T-helper 17 cell (primary cell): ENCODE data around the gene CYP4F3. TPM values are rescaled to one million over a fixed set of nuclear protein-coding genes. Genes with fewer than 3 reads are reported as not detected.
A peak's percentile ranks its signal among the peaks of the same experiment; 100 is the strongest.

Source experiments
- ATAC-seq: fragments of 150-1000 bp; cut with Tn5 transposase; 2 replicates; pipeline ENCODE4 v1.10.0; 2021; ENCODE audit warnings: mild to moderate bottlenecking, moderate library complexity
- DNase-seq, 3 donors: peaks; one replicate each; pipeline versions ENCODE4 v3.0.0 to v3.0.0-alpha.2; 2020 to 2021
- H3K9me3 ChIP-seq: one replicate; pipeline ENCODE4 v1.7.0; 2013; ENCODE audit warnings: low read length, mild to moderate bottlenecking; ENCODE audit not compliant: control insufficient read depth, poor library complexity, severe bottlenecking
- H3K27ac Mint-ChIP-seq: one replicate; pipeline ENCODE4 v1.8.0; 2022; ENCODE audit warnings: mild to moderate bottlenecking, moderate library complexity, mixed read lengths
- H3K27me3 Mint-ChIP-seq: one replicate; pipeline ENCODE4 v1.8.0; 2022; ENCODE audit warnings: mixed read lengths
- H3K36me3 Mint-ChIP-seq: one replicate; pipeline ENCODE4 v1.8.0; 2022; ENCODE audit warnings: low read depth, mixed read lengths
- H3K4me1 Mint-ChIP-seq: one replicate; pipeline ENCODE4 v1.8.0; 2022; ENCODE audit warnings: mild to moderate bottlenecking, mixed read lengths
- H3K4me3 Mint-ChIP-seq: one replicate; pipeline ENCODE4 v1.8.0; 2022; ENCODE audit warnings: mild to moderate bottlenecking, moderate library complexity, mixed read lengths
- total RNA-seq, 4 donors: library from RNA in 2 of 4; stranded (reverse) in 2 of 4; gene quantifications; one replicate each; pipeline ENCODE4 v1.2.3 and lab custom pipeline; 2022 to 2026

CYP4F3 gene
- total RNA-seq, 2 donors from 2014 or later: 0.22 TPM; not detected in 1

GRCh38 chr19:15684828-15685227 is 44.1 kb downstream of the CYP4F3 start:
- no peak overlapping the region for H3K27ac Mint-ChIP-seq
- DNase-seq: no peak
- H3K36me3 Mint-ChIP-seq: peaks cover 6% of the 10 kb centered on the region
- no peak overlapping the region for H3K4me3 Mint-ChIP-seq
- peaks cover 10% of the 10 kb centered on the region for H3K27me3 Mint-ChIP-seq
- no peak for ATAC-seq
- H3K4me1 Mint-ChIP-seq: no peaks in the 10 kb centered on the region
- no peaks in the 10 kb centered on the region for H3K9me3 ChIP-seq

- no peak overlapping the region for H3K4me3 Mint-ChIP-seq
- H3K9me3 ChIP-seq: no peaks in the 10 kb centered on the region
- no peaks in the 10 kb centered on the region for H3K4me1 Mint-ChIP-seq
- DNase-seq (no peak), ATAC-seq (no peak)
- H3K27ac Mint-ChIP-seq: no peak overlapping the region
- H3K36me3 Mint-ChIP-seq: no peaks in the 10 kb centered on the region
- H3K27me3 Mint-ChIP-seq: peaks cover 22% of the 10 kb centered on the region
Measured at GRCh38 chr19:15696654-15697194, 56.0 kb downstream of the CYP4F3 start.

- no peak for ATAC-seq
- no peak for DNase-seq
- H3K27me3 Mint-ChIP-seq: peaks cover 43% of the 10 kb centered on the region
- peaks cover 2% of the 10 kb centered on the region for H3K36me3 Mint-ChIP-seq
- no peaks in the 10 kb centered on the region for H3K9me3 ChIP-seq
- no peak overlapping the region for H3K4me3 Mint-ChIP-seq
- H3K4me1 Mint-ChIP-seq: no peaks in the 10 kb centered on the region
- no peak overlapping the region for H3K27ac Mint-ChIP-seq
Measured at GRCh38 chr19:15701757-15702533, 61.2 kb downstream of the CYP4F3 start.

- no peaks in the 10 kb centered on the region for H3K4me1 Mint-ChIP-seq
- peaks cover 2% of the 10 kb centered on the region for H3K36me3 Mint-ChIP-seq
- no peak for DNase-seq
- H3K27me3 Mint-ChIP-seq: peaks cover 42% of the 10 kb centered on the region
- no peak overlapping the region for H3K27ac Mint-ChIP-seq
- H3K9me3 ChIP-seq: no peaks in the 10 kb centered on the region
- H3K4me3 Mint-ChIP-seq: no peak overlapping the region
- ATAC-seq: peak; percentile 32
Measured at GRCh38 chr19:15702534-15702930, 61.8 kb downstream of the CYP4F3 start.

Other genes with a start within 250 kb of the CYP4F3 start
- gene AKAP8L, start 221.9 kb upstream of the CYP4F3 start, total RNA-seq: 100 to 1,000 TPM; 116 to 123 TPM
- 10 to 100 TPM; 17.1 to 19.2 TPM for gene WIZ, start 190.9 kb upstream of the CYP4F3 start, total RNA-seq
- gene RASAL3, start 176.4 kb upstream of the CYP4F3 start, total RNA-seq: 100 to 1,000 TPM; 103 to 121 TPM
- gene PGLYRP2, start 161.4 kb upstream of the CYP4F3 start, total RNA-seq: not detected
- gene CYP4F22, start 132.4 kb upstream of the CYP4F3 start, total RNA-seq: 1 to 10 TPM in 1 of 2 donors, under 1 TPM in 1; 0.44 to 1.4 TPM
- gene CYP4F8, start 25.7 kb upstream of the CYP4F3 start, total RNA-seq: not detected
- gene CYP4F12, start 32.2 kb downstream of the CYP4F3 start, total RNA-seq: 1 to 10 TPM; 1.9 to 5.2 TPM
- gene OR10H2, start 87.1 kb downstream of the CYP4F3 start, total RNA-seq: not detected
- gene OR10H3, start 97.1 kb downstream of the CYP4F3 start, total RNA-seq: not detected
- gene OR10H5, start 146.8 kb downstream of the CYP4F3 start, total RNA-seq: not detected
- gene OR10H1, start 174.8 kb downstream of the CYP4F3 start, total RNA-seq: under 1 TPM in 1 of 2 donors, not detected in 1; 0.07 TPM